Neural cell (in vitro differentiated cells): ENCODE measurements around the gene PTOV1. TPM values are rescaled to one million over a fixed set of nuclear protein-coding genes. Genes with fewer than 3 reads are reported as not detected.

Experiments used
- H2AFZ ChIP-seq: fragments of 200-600, 300-800 bp; sonication (generic), shearing (Covaris generic); 2 replicates; pipeline ENCODE4 v1.6.0; 2014; ENCODE audit warnings: low read depth, mild to moderate bottlenecking, antibody characterized with exemption, low read length, moderate library complexity
- H3F3A ChIP-seq: fragments of 200-600 bp; shearing (Covaris generic); 2 replicates; pipeline ENCODE4 v1.6.1; 2016; ENCODE audit warnings: mild to moderate bottlenecking, moderate library complexity, mixed read lengths, antibody characterized with exemption, low read length; ENCODE audit not compliant: insufficient read depth, poor library complexity, severe bottlenecking
- H3K27ac ChIP-seq: fragments of 200-600, 300-800 bp; sonication (generic), shearing (Covaris generic); 2 replicates; pipeline ENCODE4 v1.5.1; 2014; ENCODE audit warnings: mild to moderate bottlenecking, low read length, moderate library complexity
- H3K27me3 ChIP-seq: fragments of 300-800, 200-600 bp; sonication (generic), shearing (Covaris generic); 2 replicates; pipeline ENCODE4 v1.6.0; 2014; ENCODE audit warnings: mild to moderate bottlenecking, low read depth, low read length, moderate library complexity; ENCODE audit not compliant: insufficient read depth
- H3K36me3 ChIP-seq: fragments of 300-800, 200-600 bp; sonication (generic), shearing (Covaris generic); 2 replicates; pipeline ENCODE4 v1.5.1; 2014; ENCODE audit warnings: mild to moderate bottlenecking, antibody characterized with exemption, low read length, moderate library complexity; ENCODE audit not compliant: insufficient read depth
- H3K4me2 ChIP-seq: fragments of 300-800, 200-600 bp; sonication (generic), shearing (Covaris generic); 2 replicates; pipeline ENCODE4 v1.6.0; 2014; ENCODE audit warnings: mild to moderate bottlenecking, low read length
- H3K4me3 ChIP-seq: fragments of 300-800, 200-600 bp; sonication (generic), shearing (Covaris generic); 2 replicates; pipeline ENCODE4 v1.5.1; 2014; ENCODE audit warnings: mild to moderate bottlenecking, low read length, moderate library complexity
- H3K79me2 ChIP-seq: fragments of 200-600 bp; shearing (Covaris generic); replicated peaks from 2 replicates; pipeline ENCODE4 v1.6.0; 2014; ENCODE audit warnings: mild to moderate bottlenecking, low read length, moderate library complexity; ENCODE audit not compliant: insufficient read depth
- H3K9ac ChIP-seq: fragments of 300-800, 200-600 bp; sonication (generic), shearing (Covaris generic); 2 replicates; pipeline ENCODE4 v1.6.1; 2016; ENCODE audit warnings: mild to moderate bottlenecking, low read length, mixed read lengths
- H3K9me2 ChIP-seq: fragments of 200-600 bp; shearing (Covaris generic); 2 replicates; pipeline ENCODE4 v1.6.1; 2016; ENCODE audit warnings: mild to moderate bottlenecking, low read length, mixed read lengths; ENCODE audit not compliant: insufficient read depth
- H3K9me3 ChIP-seq: fragments of 200-600, 300-800 bp; sonication (generic), shearing (Covaris generic); 2 replicates; pipeline ENCODE4 v1.6.1; 2016; ENCODE audit warnings: mild to moderate bottlenecking, mixed run types, low read length, moderate library complexity, mixed read lengths
- H4K20me1 ChIP-seq: fragments of 200-600 bp; shearing (Covaris generic); 2 replicates; pipeline ENCODE4 v1.6.1; 2016; ENCODE audit warnings: mild to moderate bottlenecking, mixed run types; ENCODE audit not compliant: insufficient read depth
- CTCF ChIP-seq: fragments of 450-650 bp; IDR thresholded peaks from 2 replicates; pipeline ENCODE4 v1.5.1; 2014; ENCODE audit warnings: antibody characterized with exemption, mild to moderate bottlenecking, moderate library complexity; ENCODE audit not compliant: poor library complexity, severe bottlenecking
- EP300 ChIP-seq: fragments of 450-650 bp; conservative IDR thresholded peaks from 2 replicates; pipeline ENCODE4 v1.6.1; 2014; ENCODE audit warnings: antibody characterized with exemption, mild to moderate bottlenecking, moderate library complexity; ENCODE audit not compliant: poor library complexity, severe bottlenecking
- EZH2 ChIP-seq: fragments of 200-600, 300-800 bp; shearing (Covaris generic), sonication (generic); IDR thresholded peaks from 2 replicates; pipeline ENCODE4 v1.6.1; 2014; ENCODE audit warnings: antibody characterized with exemption, low read length, borderline replicate concordance, mild to moderate bottlenecking; ENCODE audit not compliant: insufficient read depth, poor library complexity, severe bottlenecking
- MXI1 ChIP-seq: fragments of 450-650 bp; conservative IDR thresholded peaks from 2 replicates; pipeline ENCODE4 v1.6.1; 2014; ENCODE audit warnings: antibody characterized with exemption, mild to moderate bottlenecking; ENCODE audit not compliant: poor library complexity, severe bottlenecking
- POLR2AphosphoS5 ChIP-seq: IDR thresholded peaks from 2 replicates; pipeline ENCODE4 v1.6.1; 2012
- RAD21 ChIP-seq: fragments of 450-650 bp; conservative IDR thresholded peaks from 2 replicates; pipeline ENCODE4 v1.6.1; 2014; ENCODE audit warnings: antibody characterized with exemption, mild to moderate bottlenecking, moderate library complexity
- SMC3 ChIP-seq: fragments of 450-650 bp; conservative IDR thresholded peaks from 2 replicates; pipeline ENCODE4 v1.6.1; 2014; ENCODE audit warnings: antibody characterized with exemption, mild to moderate bottlenecking, moderate library complexity; ENCODE audit not compliant: poor library complexity
- TAF1 ChIP-seq: IDR thresholded peaks from 2 replicates; pipeline ENCODE4 v1.6.1; 2012; ENCODE audit warnings: low read depth
- polyA plus RNA-seq: library from polyadenylated mRNA; depleted of rRNA; stranded (reverse); fragments of >200 nt; gene quantifications from 2 replicates; pipeline ENCODE4 v1.2.3, GENCODE V29; 2014
- TF ChIP-seq, protein P1 (sequence below): IDR thresholded peaks from 2 replicates; pipeline ENCODE4 v1.6.1; 2012; ENCODE audit warnings: borderline replicate concordance

The PTOV1 gene
- polyA plus RNA-seq, 1 donor from 2014 or later, result 199 TPM

DNA sequence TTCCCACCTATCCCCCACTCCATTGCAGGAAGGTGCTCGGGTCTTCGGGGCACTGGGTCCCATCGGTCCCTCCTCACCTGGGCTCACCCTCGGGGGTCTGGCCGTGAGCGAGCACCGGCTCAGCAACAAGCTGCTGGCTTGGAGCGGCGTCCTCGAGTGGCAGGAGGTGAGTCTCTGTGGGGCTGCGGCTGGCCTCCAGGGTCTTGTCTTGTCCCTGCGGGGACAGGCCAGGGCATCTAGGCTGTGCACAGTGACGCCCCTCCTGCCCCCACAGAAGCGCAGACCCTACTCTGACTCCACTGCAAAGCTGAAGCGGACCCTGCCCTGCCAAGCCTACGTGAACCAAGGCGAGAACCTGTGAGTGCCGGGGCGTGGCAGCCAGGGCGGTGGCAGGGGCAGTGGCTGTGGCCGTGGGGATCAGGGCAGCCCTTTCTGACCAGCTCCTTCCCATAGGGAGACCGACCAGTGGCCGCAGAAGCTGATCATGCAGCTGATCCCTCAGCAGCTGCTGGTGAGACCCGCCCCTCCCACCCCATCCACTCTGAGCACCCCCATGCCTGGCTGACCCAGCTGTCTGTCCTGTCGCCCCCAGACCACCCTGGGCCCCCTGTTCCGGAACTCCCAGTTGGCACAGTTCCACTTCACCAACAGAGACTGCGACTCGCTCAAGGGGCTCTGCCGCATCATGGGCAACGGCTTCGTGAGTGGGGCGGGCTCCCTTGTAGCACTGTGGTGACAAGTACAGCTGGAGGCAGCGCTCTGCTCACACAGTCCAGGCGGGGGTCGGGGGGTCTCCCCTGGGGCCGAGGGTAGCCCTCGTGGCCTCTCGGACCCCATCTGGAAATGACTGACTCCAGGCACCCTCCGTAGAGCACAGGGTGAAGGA lies 3.7 kb downstream of the PTOV1 start:
- H3K27ac ChIP-seq, result no peak overlapping the region
- no peaks in the 10 kb centered on the region for H3K9me2 ChIP-seq
- peaks cover 43% of the 10 kb centered on the region for H4K20me1 ChIP-seq
- H3K27me3 ChIP-seq, result no peaks in the 10 kb centered on the region
- H2AFZ ChIP-seq, result no peak overlapping the region
- H3K4me2 ChIP-seq, result no peak overlapping the region
- H3K9me3 ChIP-seq, result no peaks in the 10 kb centered on the region
- peak overlapping the region; percentile 76 for H3K4me3 ChIP-seq
- no peaks in the 10 kb centered on the region for H3F3A ChIP-seq
- TF ChIP-seq EP300 (no peak), POLR2AphosphoS5 (no peak), RAD21 (no peak), SMC3 (no peak), EZH2 (no peak), TAF1 (no peak), CTCF (no peak), MXI1 (no peak)
- TF ChIP-seq, protein P1, sequence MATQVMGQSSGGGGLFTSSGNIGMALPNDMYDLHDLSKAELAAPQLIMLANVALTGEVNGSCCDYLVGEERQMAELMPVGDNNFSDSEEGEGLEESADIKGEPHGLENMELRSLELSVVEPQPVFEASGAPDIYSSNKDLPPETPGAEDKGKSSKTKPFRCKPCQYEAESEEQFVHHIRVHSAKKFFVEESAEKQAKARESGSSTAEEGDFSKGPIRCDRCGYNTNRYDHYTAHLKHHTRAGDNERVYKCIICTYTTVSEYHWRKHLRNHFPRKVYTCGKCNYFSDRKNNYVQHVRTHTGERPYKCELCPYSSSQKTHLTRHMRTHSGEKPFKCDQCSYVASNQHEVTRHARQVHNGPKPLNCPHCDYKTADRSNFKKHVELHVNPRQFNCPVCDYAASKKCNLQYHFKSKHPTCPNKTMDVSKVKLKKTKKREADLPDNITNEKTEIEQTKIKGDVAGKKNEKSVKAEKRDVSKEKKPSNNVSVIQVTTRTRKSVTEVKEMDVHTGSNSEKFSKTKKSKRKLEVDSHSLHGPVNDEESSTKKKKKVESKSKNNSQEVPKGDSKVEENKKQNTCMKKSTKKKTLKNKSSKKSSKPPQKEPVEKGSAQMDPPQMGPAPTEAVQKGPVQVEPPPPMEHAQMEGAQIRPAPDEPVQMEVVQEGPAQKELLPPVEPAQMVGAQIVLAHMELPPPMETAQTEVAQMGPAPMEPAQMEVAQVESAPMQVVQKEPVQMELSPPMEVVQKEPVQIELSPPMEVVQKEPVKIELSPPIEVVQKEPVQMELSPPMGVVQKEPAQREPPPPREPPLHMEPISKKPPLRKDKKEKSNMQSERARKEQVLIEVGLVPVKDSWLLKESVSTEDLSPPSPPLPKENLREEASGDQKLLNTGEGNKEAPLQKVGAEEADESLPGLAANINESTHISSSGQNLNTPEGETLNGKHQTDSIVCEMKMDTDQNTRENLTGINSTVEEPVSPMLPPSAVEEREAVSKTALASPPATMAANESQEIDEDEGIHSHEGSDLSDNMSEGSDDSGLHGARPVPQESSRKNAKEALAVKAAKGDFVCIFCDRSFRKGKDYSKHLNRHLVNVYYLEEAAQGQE, result no peak
- peaks cover 36% of the 10 kb centered on the region for H3K79me2 ChIP-seq
- H3K9ac ChIP-seq, result no peak overlapping the region
- H3K36me3 ChIP-seq, result no peaks in the 10 kb centered on the region

DNA sequence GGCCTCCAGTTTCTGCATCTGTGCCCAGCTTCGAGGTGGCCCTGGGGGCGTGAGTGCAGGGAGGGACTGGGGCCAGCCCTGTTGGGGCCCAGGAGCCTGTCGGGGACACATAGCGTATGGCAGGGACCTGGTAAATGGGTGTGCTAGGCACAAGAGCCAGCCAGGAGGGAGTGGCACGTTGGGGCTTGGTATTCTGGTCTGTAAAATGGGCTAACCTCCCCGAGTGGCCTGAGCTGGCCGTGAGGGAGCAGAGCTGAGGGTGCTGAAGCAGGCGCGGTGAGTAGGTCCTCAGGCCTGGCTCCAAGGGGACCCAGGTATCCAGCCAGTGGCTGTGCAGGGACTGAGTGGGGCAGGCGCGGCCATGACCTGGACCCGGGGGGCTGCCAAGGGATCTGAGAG lies 4.3 kb downstream of the PTOV1 start:
- TF ChIP-seq RAD21 (no peak), SMC3 (no peak), MXI1 (no peak), CTCF (no peak), EP300 (no peak), EZH2 (no peak), TAF1 (no peak), POLR2AphosphoS5 (no peak)
- TF ChIP-seq, protein P1, result no peak
- H3K27ac ChIP-seq, result no peak overlapping the region
- H3K4me3 ChIP-seq, result no peak overlapping the region
- peaks cover 36% of the 10 kb centered on the region for H3K79me2 ChIP-seq
- H3K9me3 ChIP-seq, result no peaks in the 10 kb centered on the region
- no peaks in the 10 kb centered on the region for H3K9me2 ChIP-seq
- H4K20me1 ChIP-seq, result peaks cover 43% of the 10 kb centered on the region
- no peak overlapping the region for H3K4me2 ChIP-seq
- H3K27me3 ChIP-seq, result no peaks in the 10 kb centered on the region
- no peak overlapping the region for H2AFZ ChIP-seq
- no peaks in the 10 kb centered on the region for H3F3A ChIP-seq
- no peaks in the 10 kb centered on the region for H3K36me3 ChIP-seq
- H3K9ac ChIP-seq, result no peak overlapping the region
